ENCODE measurements around the gene IRAK2. TPM values are rescaled to one million over a fixed set of nuclear protein-coding genes. Genes with fewer than 3 reads are reported as not detected.

IRAK2 gene
- total RNA-seq, 1 donor from 2014 or later: 1.6 TPM

- Histone ChIP-seq H3K4me3 (ENCODE audit: low read length in 3 of 3) (peak overlapping the region; percentile 92 to 96 (median 93)), H3K4me1 (ENCODE audit: control insufficient read depth in 3 of 3, insufficient read depth in 3 of 3, low read length in 3 of 3) (peaks cover 16 to 28% (median 18%) of the 10 kb centered on the region in 3 donors), H3K27me3 (ENCODE audit: control insufficient read depth in 3 of 3, insufficient read depth in 3 of 3, low read length in 3 of 3) (no peaks in the 10 kb centered on the region), H3K9ac (ENCODE audit: low read depth in 1 of 3, low read length in 3 of 3) (peak overlapping the region; percentile 87 to 91 (median 88)), H3K27ac (ENCODE audit: low read depth, low read length) (peak overlapping the region; percentile 74), H3K36me3 (ENCODE audit: control insufficient read depth in 3 of 3, insufficient read depth in 3 of 3, low read length in 3 of 3) (peaks cover 14 to 20% (median 20%) of the 10 kb centered on the region in 3 donors), H3K9me3 (ENCODE audit: control insufficient read depth in 3 of 3, low read length in 3 of 3) (no peaks in the 10 kb centered on the region)
These were observed 84.4 kb downstream of the IRAK2 start for GRCh38 chr3:10248984-10249748.

- H3K27ac ChIP-seq (ENCODE audit: low read depth, low read length): no peak overlapping the region
- H3K9ac ChIP-seq (ENCODE audit: low read depth in 1 of 3, low read length in 3 of 3): peak overlapping the region; percentile 87 to 91 (median 88)
- H3K36me3 ChIP-seq (ENCODE audit: control insufficient read depth in 3 of 3, insufficient read depth in 3 of 3, low read length in 3 of 3): peaks cover 15 to 26% (median 18%) of the 10 kb centered on the region in 3 donors
- H3K4me3 ChIP-seq (ENCODE audit: low read length in 3 of 3): peak overlapping the region; percentile 92 to 96 (median 93)
- H3K9me3 ChIP-seq (ENCODE audit: control insufficient read depth in 3 of 3, low read length in 3 of 3): no peaks in the 10 kb centered on the region
- H3K27me3 ChIP-seq (ENCODE audit: control insufficient read depth in 3 of 3, insufficient read depth in 3 of 3, low read length in 3 of 3): no peaks in the 10 kb centered on the region
- H3K4me1 ChIP-seq (ENCODE audit: control insufficient read depth in 3 of 3, insufficient read depth in 3 of 3, low read length in 3 of 3): peaks cover 16 to 28% (median 18%) of the 10 kb centered on the region in 3 donors
These were observed 85.1 kb downstream of the IRAK2 start for GRCh38 chr3:10249833-10250232.

GRCh38 chr3:10251006-10251405 is 86.3 kb downstream of the IRAK2 start:
- Histone ChIP-seq H3K27ac (ENCODE audit: low read depth, low read length) (no peak overlapping the region), H3K27me3 (ENCODE audit: control insufficient read depth in 3 of 3, insufficient read depth in 3 of 3, low read length in 3 of 3) (no peaks in the 10 kb centered on the region), H3K9ac (ENCODE audit: low read depth in 1 of 3, low read length in 3 of 3) (peak overlapping the region in 1 of 3 donors; percentile 13), H3K9me3 (ENCODE audit: control insufficient read depth in 3 of 3, low read length in 3 of 3) (no peaks in the 10 kb centered on the region), H3K4me3 (ENCODE audit: low read length in 3 of 3) (no peak overlapping the region), H3K36me3 (ENCODE audit: control insufficient read depth in 3 of 3, insufficient read depth in 3 of 3, low read length in 3 of 3) (peaks cover 15 to 31% (median 18%) of the 10 kb centered on the region in 3 donors), H3K4me1 (ENCODE audit: control insufficient read depth in 3 of 3, insufficient read depth in 3 of 3, low read length in 3 of 3) (peaks cover 18 to 32% (median 20%) of the 10 kb centered on the region in 3 donors)

GRCh38 chr3:10253731-10254130 is 89.0 kb downstream of the IRAK2 start:
- Histone ChIP-seq H3K9ac (ENCODE audit: low read depth in 1 of 3, low read length in 3 of 3) (no peak overlapping the region), H3K4me1 (ENCODE audit: control insufficient read depth in 3 of 3, insufficient read depth in 3 of 3, low read length in 3 of 3) (peaks cover 15 to 25% (median 18%) of the 10 kb centered on the region in 3 donors), H3K9me3 (ENCODE audit: control insufficient read depth in 3 of 3, low read length in 3 of 3) (no peaks in the 10 kb centered on the region), H3K36me3 (ENCODE audit: control insufficient read depth in 3 of 3, insufficient read depth in 3 of 3, low read length in 3 of 3) (peaks cover 15 to 31% (median 18%) of the 10 kb centered on the region in 3 donors), H3K27ac (ENCODE audit: low read depth, low read length) (no peak overlapping the region), H3K4me3 (ENCODE audit: low read length in 3 of 3) (no peak overlapping the region), H3K27me3 (ENCODE audit: control insufficient read depth in 3 of 3, insufficient read depth in 3 of 3, low read length in 3 of 3) (no peaks in the 10 kb centered on the region)

GRCh38 chr3:10255835-10256234 is 91.1 kb downstream of the IRAK2 start:
- Histone ChIP-seq H3K27me3 (ENCODE audit: control insufficient read depth in 3 of 3, insufficient read depth in 3 of 3, low read length in 3 of 3) (no peaks in the 10 kb centered on the region), H3K4me1 (ENCODE audit: control insufficient read depth in 3 of 3, insufficient read depth in 3 of 3, low read length in 3 of 3) (peaks cover 0 to 8% (median 7%) of the 10 kb centered on the region in 3 donors), H3K9ac (ENCODE audit: low read depth in 1 of 3, low read length in 3 of 3) (no peak overlapping the region), H3K27ac (ENCODE audit: low read depth, low read length) (no peak overlapping the region), H3K4me3 (ENCODE audit: low read length in 3 of 3) (no peak overlapping the region), H3K9me3 (ENCODE audit: control insufficient read depth in 3 of 3, low read length in 3 of 3) (no peaks in the 10 kb centered on the region), H3K36me3 (ENCODE audit: control insufficient read depth in 3 of 3, insufficient read depth in 3 of 3, low read length in 3 of 3) (peaks cover 15 to 37% (median 32%) of the 10 kb centered on the region in 3 donors)

- peaks cover 4 to 7% (median 6%) of the 10 kb centered on the region in 3 donors for H3K4me1 ChIP-seq (ENCODE audit: control insufficient read depth in 3 of 3, insufficient read depth in 3 of 3, low read length in 3 of 3)
- H3K4me3 ChIP-seq (ENCODE audit: low read length in 3 of 3): no peak overlapping the region
- peaks cover 3 to 30% (median 25%) of the 10 kb centered on the region in 3 donors for H3K36me3 ChIP-seq (ENCODE audit: control insufficient read depth in 3 of 3, insufficient read depth in 3 of 3, low read length in 3 of 3)
- H3K27ac ChIP-seq (ENCODE audit: low read depth, low read length): no peak overlapping the region
- no peaks in the 10 kb centered on the region for H3K27me3 ChIP-seq (ENCODE audit: control insufficient read depth in 3 of 3, insufficient read depth in 3 of 3, low read length in 3 of 3)
- H3K9ac ChIP-seq (ENCODE audit: low read depth in 1 of 3, low read length in 3 of 3): no peak overlapping the region
- no peaks in the 10 kb centered on the region for H3K9me3 ChIP-seq (ENCODE audit: control insufficient read depth in 3 of 3, low read length in 3 of 3)
These were observed 94.3 kb downstream of the IRAK2 start for GRCh38 chr3:10259036-10259435.

- H3K4me3 ChIP-seq (ENCODE audit: low read length in 3 of 3): no peak overlapping the region
- H3K4me1 ChIP-seq (ENCODE audit: control insufficient read depth in 3 of 3, insufficient read depth in 3 of 3, low read length in 3 of 3): peaks cover 4 to 7% (median 7%) of the 10 kb centered on the region in 3 donors
- H3K27me3 ChIP-seq (ENCODE audit: control insufficient read depth in 3 of 3, insufficient read depth in 3 of 3, low read length in 3 of 3): no peaks in the 10 kb centered on the region
- peaks cover 0 to 29% (median 18%) of the 10 kb centered on the region in 3 donors for H3K36me3 ChIP-seq (ENCODE audit: control insufficient read depth in 3 of 3, insufficient read depth in 3 of 3, low read length in 3 of 3)
- no peaks in the 10 kb centered on the region for H3K9me3 ChIP-seq (ENCODE audit: control insufficient read depth in 3 of 3, low read length in 3 of 3)
- H3K27ac ChIP-seq (ENCODE audit: low read depth, low read length): no peak overlapping the region
- no peak overlapping the region for H3K9ac ChIP-seq (ENCODE audit: low read depth in 1 of 3, low read length in 3 of 3)
These were observed 95.1 kb downstream of the IRAK2 start for GRCh38 chr3:10259798-10260197.

GRCh38 chr3:10260211-10260701 is 95.5 kb downstream of the IRAK2 start:
- peaks cover 0 to 29% (median 18%) of the 10 kb centered on the region in 3 donors for H3K36me3 ChIP-seq (ENCODE audit: control insufficient read depth in 3 of 3, insufficient read depth in 3 of 3, low read length in 3 of 3)
- no peaks in the 10 kb centered on the region for H3K9me3 ChIP-seq (ENCODE audit: control insufficient read depth in 3 of 3, low read length in 3 of 3)
- H3K9ac ChIP-seq (ENCODE audit: low read depth in 1 of 3, low read length in 3 of 3): no peak overlapping the region

GRCh38 chr3:10262027-10262426 is 97.3 kb downstream of the IRAK2 start:
- Histone ChIP-seq H3K36me3 (ENCODE audit: control insufficient read depth in 3 of 3, insufficient read depth in 3 of 3, low read length in 3 of 3) (peaks cover 0 to 31% (median 17%) of the 10 kb centered on the region in 3 donors), H3K27me3 (ENCODE audit: control insufficient read depth in 3 of 3, insufficient read depth in 3 of 3, low read length in 3 of 3) (no peaks in the 10 kb centered on the region), H3K9ac (ENCODE audit: low read depth in 1 of 3, low read length in 3 of 3) (peak overlapping the region in 1 of 3 donors; percentile 25), H3K9me3 (ENCODE audit: control insufficient read depth in 3 of 3, low read length in 3 of 3) (no peaks in the 10 kb centered on the region), H3K4me3 (ENCODE audit: low read length in 3 of 3) (no peak overlapping the region), H3K4me1 (ENCODE audit: control insufficient read depth in 3 of 3, insufficient read depth in 3 of 3, low read length in 3 of 3) (peaks cover 0 to 7% (median 4%) of the 10 kb centered on the region in 3 donors), H3K27ac (ENCODE audit: low read depth, low read length) (no peak overlapping the region)

More at GRCh38 chr3:10260211-10260701, 95.5 kb downstream of the IRAK2 start:
- no peak overlapping the region for H3K4me3 ChIP-seq (ENCODE audit: low read length in 3 of 3)
- H3K4me1 ChIP-seq (ENCODE audit: control insufficient read depth in 3 of 3, insufficient read depth in 3 of 3, low read length in 3 of 3): peaks cover 4 to 7% (median 7%) of the 10 kb centered on the region in 3 donors
- H3K27ac ChIP-seq (ENCODE audit: low read depth, low read length): no peak overlapping the region
- no peaks in the 10 kb centered on the region for H3K27me3 ChIP-seq (ENCODE audit: control insufficient read depth in 3 of 3, insufficient read depth in 3 of 3, low read length in 3 of 3)

Measured in skeletal muscle tissue (tissue), 4 donors.